Neuronal stem cell (in vitro differentiated cells): ENCODE measurements around the gene FGF22.

Experiments
- DNase-seq: peaks from one replicate; pipeline ENCODE4 v3.0.0-alpha.2; 2013; ENCODE audit warnings: low spot score
- H2AFZ ChIP-seq: one replicate; pipeline ENCODE4 v1.6.1; 2013; ENCODE audit warnings: mild to moderate bottlenecking, low read length, inconsistent platforms
- H2AK5ac ChIP-seq: 2 replicates; pipeline ENCODE4 v1.6.1; 2013; ENCODE audit warnings: low read depth, mild to moderate bottlenecking, inconsistent platforms, low read length, moderate library complexity, mixed read lengths
- H2BK120ac ChIP-seq: 2 replicates; pipeline ENCODE4 v1.6.1; 2013; ENCODE audit warnings: low read depth, mild to moderate bottlenecking, inconsistent platforms, low read length, moderate library complexity, mixed read lengths
- H2BK12ac ChIP-seq: one replicate; pipeline ENCODE4 v1.6.1; 2013; ENCODE audit warnings: low read length, inconsistent platforms
- H2BK15ac ChIP-seq: 2 replicates; pipeline ENCODE4 v1.6.1; 2013; ENCODE audit warnings: mild to moderate bottlenecking, low read length, inconsistent platforms, mixed read lengths
- H2BK5ac ChIP-seq: one replicate; pipeline ENCODE4 v1.6.1; 2013; ENCODE audit warnings: inconsistent platforms, mild to moderate bottlenecking, low read length, moderate library complexity
- H3K14ac ChIP-seq: one replicate; pipeline ENCODE4 v1.6.1; 2013; ENCODE audit warnings: low read length, inconsistent platforms
- H3K18ac ChIP-seq: 2 replicates; pipeline ENCODE4 v1.6.1; 2013; ENCODE audit warnings: low read length, inconsistent platforms
- H3K23ac ChIP-seq: 2 replicates; pipeline ENCODE4 v1.6.1; 2013; ENCODE audit warnings: low read depth, mild to moderate bottlenecking, mixed read lengths, low read length, inconsistent platforms; ENCODE audit not compliant: poor library complexity
- H3K27ac ChIP-seq: replicated peaks from 3 replicates; pipeline ENCODE4 v1.5.1; 2013; ENCODE audit warnings: low read length, inconsistent platforms
- H3K27me3 ChIP-seq, 3 experiments: 2 replicates each; pipeline ENCODE4 v1.6.1; 2013; ENCODE audit warnings: low read length in 3 of 3, mild to moderate bottlenecking in 2 of 3, inconsistent platforms in 1 of 3, low read depth in 1 of 3, mixed read lengths in 1 of 3, moderate library complexity in 1 of 3; ENCODE audit not compliant: control insufficient read depth in 3 of 3, insufficient read depth in 3 of 3
- H3K36me3 ChIP-seq, 2 donors: replicated peaks in 1 of 2; 2 replicates each; pipeline ENCODE4 v1.6.1; 2013; ENCODE audit warnings: low read length in 2 of 2; ENCODE audit not compliant: control insufficient read depth in 2 of 2, insufficient read depth in 2 of 2
- H3K4ac ChIP-seq: 2 replicates; pipeline ENCODE4 v1.6.1; 2013; ENCODE audit warnings: inconsistent platforms, mild to moderate bottlenecking, low read length, moderate library complexity
- H3K4me1 ChIP-seq, 2 donors: 1 replicate in 1 of 2; 2 replicates in 1 of 2; pipeline ENCODE4 v1.6.1; 2013; ENCODE audit warnings: low read length in 2 of 2, low read depth in 1 of 2; ENCODE audit not compliant: control insufficient read depth in 2 of 2, insufficient read depth in 1 of 2
- H3K4me2 ChIP-seq: one replicate; pipeline ENCODE4 v1.6.1; 2013; ENCODE audit warnings: mild to moderate bottlenecking, low read length, inconsistent platforms; ENCODE audit not compliant: insufficient read depth, poor library complexity, severe bottlenecking
- H3K4me3 ChIP-seq, 2 donors: 2 replicates each; pipeline ENCODE4 v1.5.1; 2013; ENCODE audit warnings: low read length in 2 of 2, mild to moderate bottlenecking in 2 of 2, inconsistent platforms in 1 of 2, moderate library complexity in 1 of 2
- H3K79me1 ChIP-seq: one replicate; pipeline ENCODE4 v1.6.1; 2013; ENCODE audit warnings: low read depth, mild to moderate bottlenecking, inconsistent platforms, low read length, moderate library complexity
- H3K9ac ChIP-seq: one replicate; pipeline ENCODE4 v1.6.1; 2013; ENCODE audit warnings: mild to moderate bottlenecking, low read depth, low read length, inconsistent platforms; ENCODE audit not compliant: poor library complexity
- H3K9me3 ChIP-seq, 2 donors: replicated peaks in 1 of 2; 2 replicates each; pipeline versions ENCODE3 to v1.6.1; 2013; ENCODE audit warnings: low read length in 2 of 2, mild to moderate bottlenecking in 2 of 2, inconsistent platforms in 1 of 2, low read depth in 1 of 2, mixed read lengths in 1 of 2, moderate library complexity in 1 of 2; ENCODE audit not compliant: control insufficient read depth in 2 of 2, insufficient read depth in 1 of 2
- H4K8ac ChIP-seq: one replicate; pipeline ENCODE4 v1.6.1; 2013; ENCODE audit warnings: low read depth, mild to moderate bottlenecking, inconsistent platforms, low read length, moderate library complexity
- H4K91ac ChIP-seq: one replicate; pipeline ENCODE4 v1.6.1; 2013; ENCODE audit warnings: low read length, low read depth, mild to moderate bottlenecking, inconsistent platforms; ENCODE audit not compliant: poor library complexity
- WGBS, 2 donors: extraction: QIAGEN DNeasy Blood & Tissue Kit; methylation state at CpG; one replicate each; pipeline ENCODE4 v1.1.7; 2013; ENCODE audit warnings: missing lambda C conversion rate in 2 of 2, mixed read lengths in 1 of 2; ENCODE audit not compliant: insufficient read length in 2 of 2, insufficient replicate concordance in 1 of 2; ENCODE audit errors: extremely low coverage in 2 of 2; 5-methylcytosine and 5-hydroxymethylcytosine counted together

Gene FGF22

DNA sequence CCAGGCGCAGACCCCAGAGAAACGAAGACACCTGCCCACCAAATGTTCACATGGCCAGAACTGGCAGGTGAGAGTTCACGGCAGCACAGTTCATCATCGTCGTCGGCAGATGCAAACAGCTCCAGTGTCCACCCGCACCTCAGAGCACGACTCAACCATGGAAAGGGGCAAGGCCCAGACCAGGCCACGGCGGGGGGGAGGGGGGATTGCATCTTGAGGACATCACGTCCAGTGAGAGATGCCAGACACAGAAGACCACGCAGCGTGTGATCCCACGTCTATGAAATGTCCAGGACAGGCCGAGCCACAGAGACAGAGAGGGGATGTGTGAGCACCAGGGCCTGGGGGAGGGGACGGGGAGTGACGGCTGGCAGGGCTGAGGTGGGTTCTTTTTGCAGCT, 16.0 kb downstream of the FGF22 start:
- H2BK12ac ChIP-seq: no peak overlapping the region
- H3K18ac ChIP-seq: no peak overlapping the region
- peaks cover 69% of the 10 kb centered on the region for H3K79me1 ChIP-seq
- no peaks in the 10 kb centered on the region for H3K27me3 ChIP-seq
- no peak overlapping the region for H4K8ac ChIP-seq
- H3K23ac ChIP-seq: peak overlapping the region; percentile 17
- peak overlapping the region; percentile 75 for H3K14ac ChIP-seq
- H2BK120ac ChIP-seq: no peak overlapping the region
- no peak overlapping the region for H2AK5ac ChIP-seq
- H3K36me3 ChIP-seq: peaks cover 7 to 58% of the 10 kb centered on the region in 2 donors
- no peak for DNase-seq
- no peak overlapping the region for H4K91ac ChIP-seq
- H2BK15ac ChIP-seq: no peak overlapping the region
- no peak overlapping the region for H3K4ac ChIP-seq
- H3K27ac ChIP-seq: peak overlapping the region; percentile 22
- no peaks in the 10 kb centered on the region for H3K9me3 ChIP-seq
- no CpG with 5 or more reads among the region's 17 CpGs for WGBS, 2 donors
- no peak overlapping the region for H3K4me3 ChIP-seq
- H3K9ac ChIP-seq: peak overlapping the region; percentile 12
- no peak overlapping the region for H2AFZ ChIP-seq
- no peak overlapping the region for H2BK5ac ChIP-seq
- H3K4me2 ChIP-seq: no peak overlapping the region
- no peaks in the 10 kb centered on the region for H3K4me1 ChIP-seq

DNA sequence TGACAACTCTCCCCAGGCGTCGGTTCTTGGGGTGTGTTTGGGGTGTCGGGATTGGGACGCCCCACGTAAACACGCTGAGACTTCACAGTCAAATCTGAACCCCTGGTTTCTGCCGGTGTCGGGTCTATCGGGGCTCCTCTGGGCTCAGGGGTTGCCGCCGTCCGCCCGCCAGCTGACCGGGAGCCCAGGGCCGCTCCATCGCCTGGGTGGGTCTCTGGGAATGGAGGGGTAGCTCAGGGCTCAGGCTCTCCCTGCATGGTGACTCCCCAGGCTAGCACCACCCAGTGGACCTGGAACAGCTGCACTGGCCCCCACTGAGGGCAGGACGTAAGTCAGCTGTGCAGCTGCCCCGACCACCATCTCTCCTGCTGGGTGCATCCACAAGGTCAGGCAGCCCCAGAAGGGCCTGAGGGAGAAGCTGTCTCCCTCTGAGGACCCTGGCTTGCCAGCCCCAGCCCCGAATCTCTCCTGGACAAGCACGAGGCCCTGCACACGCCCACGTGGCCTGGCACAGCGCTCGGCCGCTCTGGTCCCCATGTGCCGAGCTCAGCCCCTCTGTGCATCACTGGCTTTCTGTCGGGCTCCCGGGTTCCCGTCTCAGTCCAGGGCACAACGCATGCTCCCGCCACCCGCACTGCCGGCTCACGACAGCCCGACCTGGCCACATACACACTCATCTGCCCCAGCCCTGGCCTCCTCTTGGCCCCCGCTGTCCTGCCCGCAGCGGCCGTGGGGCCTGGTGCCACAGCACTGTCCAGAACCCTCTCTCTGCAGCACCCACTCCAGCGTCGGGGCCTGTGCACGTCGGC, 17.3 kb downstream of the FGF22 start:
- Histone ChIP-seq H3K23ac (peak overlapping the region; percentile 93), H3K4ac (no peak overlapping the region), H4K8ac (peak overlapping the region; percentile 65), H2BK5ac (peak overlapping the region; percentile 75), H3K18ac (peak overlapping the region; percentile 48), H3K14ac (peak overlapping the region; percentile 21), H3K4me2 (no peak overlapping the region), H4K91ac (no peak overlapping the region), H2BK12ac (no peak overlapping the region), H3K4me3 (no peak overlapping the region), H3K36me3 (peaks cover 7 to 49% of the 10 kb centered on the region in 2 donors), H2AFZ (no peak overlapping the region), H3K4me1 (peaks cover 8 to 11% of the 10 kb centered on the region in 2 donors), H3K27ac (no peak overlapping the region), H2BK120ac (peak overlapping the region; percentile 31), H3K79me1 (peaks cover 73% of the 10 kb centered on the region), H3K9me3 (no peaks in the 10 kb centered on the region), H3K9ac (peak overlapping the region; percentile 44), H3K27me3 (no peaks in the 10 kb centered on the region), H2AK5ac (no peak overlapping the region), H2BK15ac (no peak overlapping the region)
- no CpG with 5 or more reads among the region's 43 CpGs for WGBS, 2 donors
- DNase-seq: no peak

DNA sequence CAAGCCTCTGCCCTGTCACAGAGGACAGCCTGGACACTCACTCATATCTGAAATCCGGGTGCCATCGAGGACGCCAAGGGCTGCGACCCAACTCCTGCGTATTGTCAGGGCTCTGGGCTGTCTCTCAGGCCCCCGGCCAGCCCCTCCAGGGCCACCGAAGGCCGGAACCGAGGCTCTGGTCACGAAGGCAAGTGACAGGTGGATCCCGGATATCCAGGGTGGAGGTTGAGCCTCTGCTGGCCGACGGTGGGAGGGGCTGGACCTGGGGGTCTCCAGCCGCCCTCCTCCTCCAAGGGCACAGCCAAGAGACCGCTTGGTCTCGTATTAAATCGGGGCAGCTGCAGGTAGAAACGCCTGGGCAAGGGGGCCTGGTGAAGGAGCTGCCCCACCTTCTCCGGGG, 17.9 kb downstream of the FGF22 start:
- no peak overlapping the region for H4K91ac ChIP-seq
- peaks cover 73% of the 10 kb centered on the region for H3K79me1 ChIP-seq
- no peak overlapping the region for H2AFZ ChIP-seq
- H3K23ac ChIP-seq: peak overlapping the region; percentile 93
- DNase-seq: no peak
- H2BK120ac ChIP-seq: peak overlapping the region; percentile 31
- no peak overlapping the region for H2AK5ac ChIP-seq
- H3K9ac ChIP-seq: peak overlapping the region; percentile 44
- H3K14ac ChIP-seq: peak overlapping the region; percentile 21
- H2BK15ac ChIP-seq: no peak overlapping the region
- H3K4me3 ChIP-seq: no peak overlapping the region
- no peak overlapping the region for H4K8ac ChIP-seq
- peaks cover 9 to 13% of the 10 kb centered on the region in 2 donors for H3K4me1 ChIP-seq
- no peaks in the 10 kb centered on the region for H3K9me3 ChIP-seq
- no peak overlapping the region for H2BK12ac ChIP-seq
- WGBS, 2 donors: no CpG with 5 or more reads among the region's 19 CpGs
- no peak overlapping the region for H3K27ac ChIP-seq
- H3K27me3 ChIP-seq: no peaks in the 10 kb centered on the region
- peak overlapping the region; percentile 75 for H2BK5ac ChIP-seq
- no peak overlapping the region for H3K4ac ChIP-seq
- H3K36me3 ChIP-seq: peaks cover 4 to 43% of the 10 kb centered on the region in 2 donors
- H3K4me2 ChIP-seq: no peak overlapping the region
- no peak overlapping the region for H3K18ac ChIP-seq

DNA sequence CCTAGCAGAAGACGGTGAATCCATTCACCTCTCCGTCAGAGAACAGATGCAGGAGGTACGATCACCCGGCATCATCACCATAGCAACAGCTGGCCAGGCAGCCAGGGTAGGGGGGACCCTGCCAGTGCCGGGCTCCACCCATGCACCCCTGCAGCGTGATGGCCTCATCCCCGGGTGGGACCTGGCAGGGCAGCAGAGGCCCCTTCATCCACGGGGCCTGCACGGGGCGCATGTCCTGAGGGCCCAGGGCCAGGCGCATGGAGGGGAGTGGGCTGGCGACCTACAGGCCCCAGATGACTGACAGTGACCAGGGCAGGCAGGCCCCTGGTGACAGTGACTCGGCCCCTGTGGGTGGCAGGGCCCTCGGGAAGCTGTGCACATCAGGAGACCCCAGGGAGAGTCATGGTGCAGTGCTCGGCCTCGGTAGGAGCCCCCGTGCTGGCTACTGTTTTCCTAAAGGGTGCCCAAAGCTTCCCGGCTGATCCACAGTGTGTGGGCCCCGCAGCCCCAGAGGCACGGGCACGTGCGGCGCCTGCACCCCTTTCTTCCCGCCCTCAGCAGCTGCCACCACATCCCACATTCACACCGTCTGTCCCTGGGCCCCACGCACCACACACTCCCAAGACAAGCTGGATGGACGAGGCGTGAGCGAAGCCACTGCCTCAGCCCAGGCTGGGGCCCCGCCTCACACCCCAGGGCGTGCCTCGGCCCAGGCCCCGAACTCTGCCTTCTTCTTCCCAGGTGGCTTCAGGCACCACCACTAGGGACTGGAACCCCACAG, 18.6 kb downstream of the FGF22 start:
- no CpG with 5 or more reads among the region's 33 CpGs for WGBS, 2 donors
- no peak for DNase-seq

More for the DNA sequence above, 18.6 kb downstream of the FGF22 start:
- Histone ChIP-seq H3K79me1 (peaks cover 70% of the 10 kb centered on the region), H2AK5ac (no peak overlapping the region), H3K27me3 (no peaks in the 10 kb centered on the region), H3K23ac (peak overlapping the region; percentile 43), H2BK120ac (no peak overlapping the region), H2BK15ac (no peak overlapping the region), H3K14ac (no peak overlapping the region), H4K8ac (no peak overlapping the region), H3K4me1 (peaks cover 9 to 13% of the 10 kb centered on the region in 2 donors), H2BK5ac (peak overlapping the region; percentile 39), H3K18ac (no peak overlapping the region), H3K9me3 (no peaks in the 10 kb centered on the region), H3K27ac (no peak overlapping the region), H3K36me3 (peaks cover 4 to 36% of the 10 kb centered on the region in 2 donors), H3K4ac (no peak overlapping the region), H3K4me2 (no peak overlapping the region), H4K91ac (no peak overlapping the region), H2BK12ac (no peak overlapping the region), H3K9ac (peak overlapping the region; percentile 70), H3K4me3 (no peak overlapping the region), H2AFZ (no peak overlapping the region)
